Measurements from ENCODE around the gene AQP12B.
"Not testable (repeated sequence)": the region's sequence is repeated elsewhere in the genome, so short reads cannot be mapped to it uniquely, and the experiment has no call there.

AQP12B gene

GRCh38 chr2:240701091-240701735 is 18.5 kb upstream of the AQP12B start:
- no peak for DNase-seq (ENCODE audit: low read depth in 2 of 2)

GRCh38 chr2:240700616-240701015 is 17.9 kb upstream of the AQP12B start:
- DNase-seq (ENCODE audit: low read depth in 2 of 2) = not testable (repeated sequence)

- not testable (repeated sequence) for DNase-seq (ENCODE audit: low read depth in 2 of 2)
Observed at GRCh38 chr2:240699835-240700234, 17.1 kb upstream of the AQP12B start.

- DNase-seq (ENCODE audit: low read depth in 2 of 2) = not testable (repeated sequence)
Observed at GRCh38 chr2:240698852-240699561, 16.3 kb upstream of the AQP12B start.

- DNase-seq (ENCODE audit: low read depth in 2 of 2) = not testable (repeated sequence)
Observed at GRCh38 chr2:240696469-240696868, 13.8 kb upstream of the AQP12B start.

- not testable (repeated sequence) for DNase-seq (ENCODE audit: low read depth in 2 of 2)
Observed at GRCh38 chr2:240695593-240695992, 12.9 kb upstream of the AQP12B start.

- DNase-seq (ENCODE audit: low read depth in 2 of 2) = not testable (repeated sequence)
Observed at GRCh38 chr2:240694304-240694703, 11.6 kb upstream of the AQP12B start.

GRCh38 chr2:240692583-240693561 is 10.2 kb upstream of the AQP12B start:
- not testable (repeated sequence) for DNase-seq (ENCODE audit: low read depth in 2 of 2)

- DNase-seq (ENCODE audit: low read depth in 2 of 2) = not testable (repeated sequence)
Observed at GRCh38 chr2:240691631-240692420, 9.1 kb upstream of the AQP12B start, which contains the start of gene AQP12A. Gene AQP12A (plus strand): TSS chr2:240691866. CDS start chr2:240691914, 48 bp downstream.

GRCh38 chr2:240691075-240691427 is 8.4 kb upstream of the AQP12B start:
- DNase-seq (ENCODE audit: low read depth in 2 of 2) = not testable (repeated sequence)

GRCh38 chr2:240690421-240691074 is 7.9 kb upstream of the AQP12B start:
- DNase-seq (ENCODE audit: low read depth in 2 of 2) = not testable (repeated sequence)

GRCh38 chr2:240689975-240690374 is 7.3 kb upstream of the AQP12B start:
- no peak for DNase-seq (ENCODE audit: low read depth in 2 of 2)

- no peak for DNase-seq (ENCODE audit: low read depth in 2 of 2)
Observed at GRCh38 chr2:240688553-240688919, 5.9 kb upstream of the AQP12B start.

GRCh38 chr2:240687741-240688552 is 5.3 kb upstream of the AQP12B start:
- DNase-seq (ENCODE audit: low read depth in 2 of 2) = no peak

- no peak for DNase-seq (ENCODE audit: low read depth in 2 of 2)
Observed at GRCh38 chr2:240687045-240687740, 4.5 kb upstream of the AQP12B start.

- DNase-seq (ENCODE audit: low read depth in 2 of 2) = no peak
Observed at GRCh38 chr2:240686460-240686859, 3.8 kb upstream of the AQP12B start.

- DNase-seq (ENCODE audit: low read depth in 2 of 2) = no peak
Observed at GRCh38 chr2:240685771-240686371, 3.2 kb upstream of the AQP12B start.

- DNase-seq (ENCODE audit: low read depth in 2 of 2) = not testable (repeated sequence)
Observed at GRCh38 chr2:240683980-240684728, 1.5 kb upstream of the AQP12B start.
